Activated gamma-delta T cell (primary cell): ENCODE results near the gene CDC42BPG.
A peak's percentile ranks its signal among the peaks of the same experiment; 100 is the strongest.
"Not testable (repeated sequence)": the region's sequence is repeated elsewhere in the genome, so short reads cannot be mapped to it uniquely, and the experiment has no call there.

Source experiments
- DNase-seq: peaks from one replicate; lab custom pipeline; 2025; lab: John Stamatoyannopoulos, UW

The CDC42BPG gene

DNA sequence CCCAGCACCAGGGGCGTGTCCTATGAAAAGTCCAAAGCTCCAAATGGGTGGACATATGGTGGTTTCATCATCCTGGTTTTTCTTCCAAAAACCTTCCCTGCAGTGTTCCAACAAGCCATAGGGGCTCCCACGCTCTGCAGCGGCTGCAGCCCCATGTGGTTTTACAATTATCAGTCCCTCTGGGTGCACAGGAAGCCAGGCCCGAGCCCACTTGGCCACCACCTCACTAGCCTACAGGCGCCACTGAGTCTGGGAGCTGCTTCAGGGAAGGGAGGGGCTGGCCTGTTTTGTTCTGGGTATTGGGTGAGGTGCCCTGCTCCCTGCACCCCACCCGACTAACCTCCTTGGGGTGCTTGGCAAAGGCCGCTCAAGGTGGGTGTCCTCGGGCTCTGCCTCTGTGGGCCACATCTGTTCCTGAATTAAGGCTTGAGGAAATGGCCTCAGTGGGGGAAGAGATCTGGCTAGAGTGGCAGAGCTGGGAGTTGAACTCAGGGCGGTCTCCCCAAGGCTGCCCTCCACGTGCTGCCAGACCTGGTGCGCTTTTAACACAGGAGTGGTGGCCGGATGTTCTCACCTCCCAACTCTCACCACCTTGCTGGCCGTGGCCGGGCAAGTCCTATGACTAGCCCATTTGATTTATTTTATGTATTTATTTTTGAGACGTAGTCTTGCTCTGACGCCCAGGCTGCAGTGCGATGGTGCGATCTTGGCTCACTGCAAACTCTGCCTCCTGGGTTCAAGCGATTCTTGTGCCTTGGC is 5.3 kb upstream of the CDC42BPG start:
- no peak for DNase-seq

DNA sequence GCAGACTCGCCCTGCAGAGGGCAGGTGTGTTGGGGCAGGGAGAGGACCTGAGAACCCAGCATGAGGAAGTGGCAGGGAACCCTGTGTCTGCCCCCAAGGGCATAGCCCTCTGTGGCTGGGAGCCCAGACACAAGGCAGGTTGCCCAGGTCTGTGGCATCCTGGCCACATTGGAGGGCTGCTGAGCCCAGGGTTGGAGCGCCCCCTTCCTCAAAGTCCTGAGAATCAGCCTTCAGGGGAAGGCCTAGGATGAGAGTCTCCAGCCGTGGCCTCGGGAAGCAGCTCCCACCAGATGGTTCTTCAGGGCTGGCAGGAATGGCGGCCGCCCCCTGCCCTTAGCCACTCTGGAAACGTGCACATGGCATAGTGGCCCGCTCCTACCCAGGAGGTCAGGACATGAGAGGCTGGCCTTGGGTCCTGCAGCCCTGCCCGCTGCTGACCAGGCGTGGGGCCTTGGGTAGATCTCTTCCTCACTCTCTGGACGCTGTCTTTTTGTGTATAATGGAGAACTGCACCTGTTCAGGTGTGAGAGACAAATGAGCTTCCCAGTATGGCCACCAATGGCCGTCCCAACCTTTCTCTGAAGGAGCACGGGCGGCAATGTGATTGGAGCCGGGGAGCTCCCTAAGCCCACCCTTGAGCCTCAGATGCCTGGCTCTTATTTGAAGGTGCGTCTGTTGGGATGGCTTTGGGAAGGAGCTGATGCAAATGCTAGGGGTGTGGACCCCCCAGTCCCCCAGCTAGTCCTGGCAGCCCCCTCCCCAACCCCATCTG is 4.6 kb upstream of the CDC42BPG start:
- no peak for DNase-seq

DNA sequence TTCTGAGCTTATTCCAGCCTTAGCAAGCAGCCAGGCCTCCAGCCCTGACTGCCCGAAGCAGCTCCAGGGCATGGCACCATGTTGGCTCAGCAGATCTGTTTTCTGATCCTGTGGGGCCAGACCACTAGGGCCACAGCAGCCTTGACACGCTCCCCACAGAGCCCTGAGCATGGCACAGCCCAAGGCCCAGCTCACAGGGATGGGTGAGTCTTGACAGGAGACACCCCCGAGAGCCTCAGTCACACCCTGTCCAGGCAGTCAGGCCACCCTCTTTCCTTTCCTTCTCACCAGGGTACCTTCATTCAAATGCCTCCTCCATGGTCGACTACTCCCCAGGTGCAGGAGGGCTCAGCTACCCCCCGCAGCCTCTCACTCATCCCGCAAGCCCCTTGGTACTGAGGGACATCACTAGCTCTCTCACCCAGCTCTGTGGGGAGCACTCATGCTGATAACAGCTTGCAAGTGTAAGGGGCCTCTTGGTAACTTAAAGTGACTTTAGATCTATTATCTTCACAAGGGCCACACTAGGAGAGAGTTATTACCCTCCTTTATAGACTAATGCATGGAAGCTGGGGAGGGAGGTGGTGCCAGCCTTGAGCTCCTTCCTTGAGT is 3.9 kb upstream of the CDC42BPG start:
- no peak for DNase-seq

DNA sequence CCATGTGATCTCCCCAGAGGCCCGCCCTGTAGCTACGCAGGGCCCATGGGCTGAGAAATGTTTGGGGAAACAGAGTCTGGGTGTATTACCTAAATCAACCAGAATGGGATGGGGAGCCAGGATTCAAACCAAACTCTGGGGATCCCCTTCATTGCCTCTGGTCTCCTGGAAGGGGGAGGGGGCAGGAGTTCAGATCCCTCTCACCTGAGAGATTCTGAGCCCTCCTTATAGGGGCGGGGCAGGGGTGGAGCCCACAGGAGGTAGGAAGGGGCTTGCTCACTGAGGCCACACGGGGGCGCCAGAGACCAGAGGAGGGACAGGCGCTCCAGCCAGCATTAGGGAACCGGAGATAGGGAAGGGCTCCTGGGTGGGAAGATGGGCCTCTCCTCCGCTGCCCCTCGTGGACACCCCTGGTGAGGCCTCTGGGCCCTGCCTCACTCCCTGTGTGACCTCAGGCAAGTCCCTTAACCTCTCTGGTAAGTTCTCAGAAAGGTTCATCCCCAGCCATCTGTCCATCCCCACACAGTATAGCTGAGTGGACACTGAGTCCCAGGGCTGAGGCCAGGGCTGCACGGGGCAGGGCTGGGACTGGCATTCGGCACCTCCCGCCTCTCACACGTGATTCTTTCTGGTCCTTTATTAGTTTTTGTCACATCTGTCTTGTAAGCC is 2.7 kb upstream of the CDC42BPG start:
- DNase-seq: peak; percentile 66

DNA sequence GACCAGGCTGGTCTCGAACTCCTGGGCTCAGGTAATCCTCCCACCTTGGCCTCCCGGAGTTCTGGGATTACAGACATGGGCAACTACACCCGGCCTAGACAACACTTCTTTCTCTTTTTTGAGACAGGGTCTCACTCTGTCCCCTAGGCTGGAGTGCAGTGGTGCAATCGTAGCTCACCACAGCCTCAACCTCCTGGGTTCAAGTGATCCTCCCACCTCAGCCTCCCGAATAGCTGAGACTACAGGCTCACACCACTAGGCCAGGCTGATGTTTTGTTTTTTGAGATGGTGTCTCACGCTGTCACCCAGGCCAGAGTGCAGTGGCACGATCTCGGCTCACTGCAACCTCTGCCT is 1.3 kb upstream of the CDC42BPG start:
- DNase-seq: not testable (repeated sequence)

DNA sequence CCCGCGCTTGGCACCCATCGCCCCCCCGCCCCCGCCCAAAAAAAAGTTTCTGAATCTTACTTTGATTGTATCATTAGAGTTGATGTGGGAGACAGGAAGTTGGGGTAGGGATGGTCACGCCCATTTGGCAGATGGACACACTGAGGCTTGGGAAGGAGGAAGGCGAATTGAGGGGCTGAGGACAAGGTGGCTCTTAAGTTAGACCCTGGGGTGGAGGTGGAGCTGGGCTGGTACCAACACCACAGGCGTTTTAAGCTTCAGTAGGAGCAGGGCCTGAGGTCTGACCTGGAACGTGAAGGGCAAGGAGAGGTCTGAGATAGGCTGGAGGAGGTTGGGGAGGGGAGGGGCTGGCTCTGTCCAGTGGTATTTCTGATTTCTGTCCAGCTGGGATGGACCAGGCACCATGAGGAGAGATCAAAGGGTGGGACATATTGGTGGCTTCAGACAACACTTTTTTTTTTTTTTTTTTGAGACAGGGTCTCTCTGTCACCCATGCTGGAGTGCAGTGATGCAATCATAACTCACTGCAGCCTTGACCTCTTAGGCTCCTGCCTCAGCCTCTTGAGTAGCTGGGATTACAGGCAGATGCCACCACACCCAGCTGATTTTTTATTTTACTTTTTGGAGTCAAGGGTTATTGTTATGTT is 799 bp upstream of the CDC42BPG start:
- no peak for DNase-seq

DNA sequence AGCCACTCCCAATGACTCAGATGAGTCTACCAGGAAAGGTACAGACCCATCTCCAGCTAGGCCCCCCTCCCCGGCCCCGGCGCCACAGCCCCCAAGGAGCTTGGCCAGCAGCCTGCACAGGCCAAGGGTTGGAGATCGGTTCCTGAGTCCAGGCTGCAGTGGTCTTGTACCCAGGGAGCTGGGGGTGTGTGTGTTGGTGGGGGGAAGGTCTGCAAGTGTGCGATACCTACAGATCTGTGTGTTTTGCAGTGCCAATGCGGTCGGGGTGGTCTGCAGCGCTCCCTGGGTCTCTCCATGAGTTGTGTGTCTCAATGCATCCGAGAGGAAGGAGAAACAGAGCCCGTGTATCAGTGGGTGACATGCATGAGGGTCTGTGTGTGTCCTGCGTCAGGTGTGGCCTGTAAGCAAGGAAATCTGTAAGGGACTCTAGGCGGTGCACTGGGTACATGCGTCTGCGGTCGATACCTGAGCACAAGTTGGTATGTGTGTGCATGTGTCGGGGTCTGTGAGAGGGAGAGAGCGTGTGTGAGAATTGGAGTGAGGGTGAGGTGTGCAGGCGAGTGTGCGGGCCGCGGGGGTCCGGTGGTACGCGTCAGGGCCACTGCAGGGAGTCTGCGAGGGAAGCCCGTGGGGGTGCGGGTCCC is 645 bp downstream of the CDC42BPG start:
- no peak for DNase-seq

DNA sequence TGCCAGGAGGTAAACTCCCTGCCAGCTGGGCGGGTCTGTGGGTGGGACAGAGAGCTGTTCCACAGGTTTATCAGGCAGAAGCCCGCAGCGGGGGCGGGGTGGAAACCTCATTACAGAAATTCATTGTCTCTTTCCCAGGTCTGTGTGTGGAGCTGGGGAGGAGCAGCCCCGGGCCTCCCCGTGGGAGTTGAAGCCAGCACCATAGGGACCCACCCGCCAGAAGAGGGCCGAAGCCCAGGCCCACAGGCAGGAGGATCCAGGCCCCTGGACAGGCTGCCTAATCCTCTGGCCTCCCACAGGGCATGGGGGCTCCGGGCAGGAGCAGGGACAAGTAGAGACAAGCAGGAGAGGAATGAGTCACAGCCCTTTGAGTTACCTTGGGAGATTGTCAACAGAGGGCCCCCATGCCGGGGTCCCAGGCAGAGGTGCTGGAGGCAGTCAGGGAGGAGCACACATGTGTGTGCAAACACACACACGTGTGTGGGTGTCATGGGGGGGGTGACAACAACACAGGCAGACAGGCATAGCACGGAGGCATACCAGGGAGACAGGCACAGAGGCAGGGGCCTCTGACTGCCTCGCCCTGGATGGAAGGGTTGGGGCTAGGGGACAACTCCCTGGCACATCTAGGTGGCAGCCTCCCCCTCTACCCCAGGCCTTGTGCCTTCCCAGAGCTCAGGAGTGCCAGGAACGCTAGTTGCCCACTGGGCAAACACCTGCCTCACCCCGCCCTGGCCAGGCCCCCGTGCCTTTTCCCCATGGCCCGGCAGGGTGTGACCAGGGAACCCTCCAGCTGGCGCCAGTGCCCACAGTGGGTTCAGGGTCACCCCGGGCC is 1.4 kb downstream of the CDC42BPG start:
- DNase-seq: no peak

DNA sequence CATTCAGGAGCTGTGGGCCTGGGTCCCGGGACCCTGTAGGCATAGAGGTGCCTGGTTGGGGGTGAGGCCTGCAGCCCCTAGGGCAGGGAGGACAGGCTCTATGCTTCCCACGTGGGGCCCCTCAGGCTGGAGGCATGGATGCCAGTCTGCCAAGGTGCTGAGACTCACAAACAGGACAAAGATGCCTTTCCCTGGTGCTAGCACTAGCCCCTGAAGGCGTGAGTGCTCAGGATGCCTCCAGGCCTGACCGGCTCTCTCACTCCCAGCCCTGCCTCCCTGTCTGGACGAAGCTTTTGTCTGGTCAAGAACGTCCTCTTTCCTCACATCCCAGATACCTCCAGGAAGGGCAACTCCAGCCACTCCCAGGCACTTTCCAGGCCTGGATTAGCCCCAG is 2.1 kb downstream of the CDC42BPG start:
- DNase-seq: no peak

DNA sequence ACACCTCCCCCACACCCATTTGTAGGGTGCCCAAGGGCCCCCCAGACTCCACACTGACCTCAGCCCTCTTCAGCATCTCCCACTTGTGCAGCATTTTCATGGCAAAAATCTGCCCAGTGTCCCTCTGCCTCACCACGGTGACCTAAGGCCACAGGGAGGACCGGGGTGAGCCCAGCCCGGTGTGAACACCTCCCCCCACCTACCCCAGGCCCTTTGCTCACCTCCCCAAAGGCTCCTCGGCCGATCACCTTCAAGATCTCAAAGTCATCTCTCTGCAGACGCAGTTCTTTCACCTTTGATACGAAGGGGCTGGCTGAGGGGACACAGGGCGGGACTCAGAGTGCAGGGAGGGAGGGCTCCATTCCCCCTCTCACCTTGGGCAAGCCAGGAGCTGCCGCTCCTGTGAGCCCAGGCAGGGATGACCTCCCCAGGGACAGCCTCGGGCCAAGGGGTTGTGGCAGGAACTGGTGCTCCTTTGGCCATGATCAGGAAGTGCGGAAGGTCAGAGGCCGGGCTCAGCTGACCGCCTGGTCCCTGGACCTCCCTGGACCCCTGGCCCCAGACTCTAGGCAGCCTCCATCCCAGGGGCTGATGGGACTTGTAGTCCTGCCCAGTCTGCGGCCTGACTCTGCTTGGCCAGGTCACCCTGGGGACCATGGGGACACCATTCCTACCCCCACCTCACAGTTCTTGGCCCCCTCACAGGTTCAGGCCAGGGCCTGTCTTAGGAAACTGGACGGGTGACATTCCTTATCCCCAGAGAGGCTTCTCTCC is 2.7 kb downstream of the CDC42BPG start:
- no peak for DNase-seq

DNA sequence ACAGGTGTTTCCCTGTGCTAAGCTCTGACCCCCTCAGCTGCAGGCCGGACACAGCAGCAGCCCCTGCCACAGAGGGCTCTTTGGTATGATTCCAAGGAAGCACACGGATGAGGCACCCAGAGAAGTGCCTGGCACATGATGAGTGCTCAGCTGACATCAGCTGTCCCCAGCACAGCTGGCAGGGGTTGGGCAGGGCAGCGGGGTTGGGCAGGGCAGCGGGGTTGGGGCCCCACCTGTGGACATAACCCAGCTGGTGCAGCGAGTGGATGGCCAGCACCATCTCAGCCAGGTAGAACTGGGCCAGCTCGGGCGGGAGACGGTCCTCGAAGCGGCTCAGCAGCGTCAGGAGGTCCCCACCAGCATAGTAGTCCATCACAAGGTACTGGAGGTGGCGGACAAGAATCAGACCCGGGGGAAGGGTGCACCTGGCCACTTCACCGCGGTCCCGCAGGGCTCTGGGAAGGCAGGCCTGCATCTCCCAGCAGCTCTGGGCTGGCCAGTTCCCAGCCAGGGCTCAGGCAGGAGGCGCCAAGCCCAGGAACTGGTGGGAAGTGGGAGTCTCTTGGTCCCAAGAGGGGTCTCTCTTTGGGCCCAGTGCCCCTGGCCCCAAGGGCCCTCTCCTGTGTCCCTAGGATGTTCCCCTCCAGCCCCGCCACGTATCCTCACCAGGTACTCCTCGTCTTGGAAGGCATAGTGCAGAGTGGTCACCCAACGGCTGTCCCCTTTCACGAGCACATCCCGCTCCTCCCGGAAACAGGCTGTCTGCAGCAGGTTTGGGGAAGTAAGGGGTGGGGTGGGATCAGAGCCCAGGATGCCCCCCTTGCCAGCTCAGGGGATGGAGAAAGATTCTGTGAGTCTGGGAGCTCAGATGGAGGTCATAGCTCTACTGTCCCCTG is 4.3 kb downstream of the CDC42BPG start:
- no peak for DNase-seq

DNA sequence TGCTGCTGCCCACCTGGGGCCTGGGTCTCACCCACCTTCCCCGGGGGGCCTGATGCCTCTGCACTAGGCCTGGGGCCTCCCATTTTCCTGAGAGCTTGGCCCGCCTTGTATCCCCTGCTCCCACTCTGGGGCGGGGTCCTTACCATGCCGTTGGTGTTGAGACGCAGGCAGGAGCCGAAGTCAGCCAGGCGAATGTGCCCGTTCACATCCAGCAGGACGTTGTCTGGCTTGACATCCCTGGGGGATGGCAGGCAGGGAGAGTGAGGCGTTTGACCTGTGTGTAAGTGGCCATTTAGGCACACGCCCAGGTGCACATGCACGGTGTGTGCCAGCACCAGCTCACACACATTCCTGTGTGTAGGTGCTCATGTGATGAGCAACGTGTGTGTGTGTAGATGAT is 5.1 kb downstream of the CDC42BPG start:
- no peak for DNase-seq

DNA sequence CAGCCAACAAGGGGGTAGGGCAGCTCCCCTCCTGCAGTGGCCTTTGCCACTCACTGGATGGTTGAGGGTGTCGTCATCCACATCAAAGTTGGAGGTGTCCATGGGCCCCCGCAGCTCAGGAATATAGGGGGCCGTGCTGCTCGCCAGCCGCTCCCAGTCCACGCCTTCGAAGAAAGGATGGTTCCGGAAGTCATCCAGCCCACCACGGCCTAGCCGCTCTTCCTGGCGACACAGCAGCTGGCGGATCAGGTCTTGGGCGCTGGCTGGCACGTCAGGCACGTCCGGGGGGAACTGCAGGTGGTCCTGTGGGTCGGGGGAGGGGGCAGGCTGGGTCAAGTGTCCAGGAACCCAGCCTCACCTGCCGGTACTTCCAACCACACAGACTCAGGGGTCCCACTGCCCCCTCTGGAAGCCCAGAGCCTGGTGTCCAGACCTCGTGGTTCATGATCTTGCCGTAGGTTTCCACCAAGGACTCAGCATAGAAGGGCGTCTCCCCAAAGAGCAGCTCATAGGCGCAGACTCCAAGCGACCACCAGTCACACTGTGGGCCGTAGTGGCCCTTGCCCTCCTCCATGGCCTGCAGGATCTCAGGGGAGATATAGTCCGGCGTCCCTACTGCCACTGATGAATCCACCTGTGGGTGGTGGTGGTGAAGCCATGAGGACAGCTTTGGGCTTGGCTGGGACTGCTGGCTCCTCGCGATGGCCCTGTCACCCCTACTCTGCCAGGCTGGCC is 5.7 kb downstream of the CDC42BPG start:
- no peak for DNase-seq

DNA sequence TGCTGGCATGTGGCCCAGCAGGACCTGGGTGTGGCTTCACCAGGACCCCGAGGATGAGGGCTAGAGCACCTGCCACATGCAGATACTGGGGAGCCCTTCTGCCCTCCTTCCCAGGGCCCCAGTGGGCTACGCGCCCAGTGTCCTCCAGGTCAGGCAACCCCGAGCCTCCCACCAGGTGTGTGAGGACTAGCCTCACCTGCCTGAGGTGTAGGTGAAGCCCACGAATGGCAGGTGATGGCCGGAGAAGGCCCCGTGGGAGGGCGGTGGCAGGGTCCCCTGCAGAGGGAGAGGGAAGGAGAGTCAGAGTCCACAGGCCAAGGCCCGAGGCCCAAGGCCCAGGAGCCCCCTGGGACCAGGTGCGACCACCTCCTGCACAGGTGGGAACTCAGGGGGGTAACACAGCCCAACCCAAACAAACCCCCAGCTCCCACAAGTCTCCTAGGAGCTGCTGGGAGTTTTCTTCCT is 6.5 kb downstream of the CDC42BPG start:
- no peak for DNase-seq

DNA sequence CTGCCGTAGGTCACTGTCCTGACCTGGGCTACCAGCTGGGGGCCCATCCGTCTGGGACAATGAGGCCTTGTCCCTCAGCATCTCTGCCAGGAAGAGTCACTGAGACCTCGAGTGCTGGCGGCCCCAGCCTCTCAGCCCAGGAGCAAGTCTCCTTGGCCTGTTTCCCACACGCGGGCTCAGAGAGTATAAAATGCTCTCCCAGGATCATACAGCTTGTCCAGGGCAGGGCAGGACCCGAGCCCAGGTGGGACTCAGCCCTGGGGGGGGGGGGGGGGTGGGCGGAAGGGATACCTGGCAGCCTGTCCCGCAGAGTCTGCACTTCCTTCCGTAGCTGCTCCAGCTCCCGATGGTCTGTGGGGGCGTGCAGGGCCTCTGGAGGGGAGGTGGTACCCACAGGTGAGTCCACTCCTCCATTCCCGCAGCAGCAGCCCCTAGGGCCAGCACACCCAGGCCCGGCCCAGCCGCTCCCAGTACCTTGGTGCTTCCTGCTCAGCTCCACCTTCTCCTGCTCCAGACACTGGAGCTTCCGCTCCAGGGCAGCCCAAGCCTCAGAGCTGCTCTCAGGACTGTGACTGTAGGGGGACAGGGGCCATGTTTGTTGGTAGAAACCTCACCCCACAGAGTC is 7.9 kb downstream of the CDC42BPG start:
- no peak for DNase-seq

DNA sequence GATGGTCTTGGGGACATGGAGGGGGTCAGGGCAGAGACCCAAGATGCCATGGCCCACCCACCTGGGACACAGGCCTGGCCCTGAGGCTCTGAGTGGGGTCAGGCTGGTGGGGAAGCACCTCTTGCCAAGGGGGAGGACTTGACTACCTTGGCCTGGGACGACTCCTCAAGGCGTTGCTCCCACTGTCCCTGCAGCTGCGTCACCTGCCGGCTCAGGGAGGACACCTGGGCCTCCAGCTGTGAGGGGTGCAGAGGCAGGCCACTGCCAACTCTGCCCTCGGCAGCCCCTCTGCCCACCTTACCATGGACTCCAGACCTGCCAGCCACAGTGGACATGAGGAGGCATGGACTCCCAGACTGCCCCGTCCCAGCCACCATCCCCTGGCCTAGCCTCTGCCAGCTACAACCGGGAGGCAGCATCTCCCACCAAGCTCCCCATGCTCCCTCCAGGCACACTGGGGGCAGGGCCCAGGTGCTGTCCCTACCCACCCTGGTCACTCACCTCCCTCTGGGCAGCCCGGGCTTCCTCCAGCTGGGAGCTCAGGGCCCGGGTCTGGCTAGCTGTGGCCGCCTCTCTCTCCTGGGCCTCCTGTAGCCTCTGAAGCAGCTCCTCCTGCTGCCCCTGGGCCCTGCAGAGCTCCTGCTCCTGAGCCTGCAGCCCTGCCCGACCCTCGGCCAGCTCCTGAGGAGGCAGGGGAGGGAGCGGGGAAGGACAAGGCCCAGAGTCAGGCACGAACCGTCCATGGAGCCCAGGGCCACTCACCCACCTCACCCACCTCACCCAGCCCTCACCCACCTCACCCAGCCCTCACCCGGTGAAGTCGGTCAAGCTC is 8.6 kb downstream of the CDC42BPG start:
- DNase-seq: no peak
